Parathyroid adenoma (tissue), 2 donors: Measurements from ENCODE around the gene PRKCSH.

Experiments
- H2AFZ ChIP-seq: fragments of 300-600 bp; sonication (generic); one replicate; pipeline ENCODE4 v1.7.0; 2017; ENCODE audit warnings: antibody characterized with exemption, mild to moderate bottlenecking
- H3K27ac ChIP-seq: fragments of 300-600 bp; sonication (generic); one replicate; pipeline ENCODE4 v1.7.0; 2017
- H3K27me3 ChIP-seq: fragments of 300-600 bp; sonication (generic); one replicate; pipeline ENCODE4 v1.7.0; 2017; ENCODE audit warnings: low read length; ENCODE audit not compliant: control insufficient read depth, insufficient read depth
- H3K36me3 ChIP-seq: fragments of 300-600 bp; sonication (generic); one replicate; pipeline ENCODE4 v1.7.0; 2017; ENCODE audit warnings: low read length; ENCODE audit not compliant: control insufficient read depth, insufficient read depth
- H3K4me1 ChIP-seq: fragments of 300-600 bp; sonication (generic); one replicate; pipeline ENCODE4 v1.7.0; 2017; ENCODE audit warnings: control low read depth
- H3K4me2 ChIP-seq: fragments of 300-600 bp; sonication (generic); one replicate; pipeline ENCODE4 v1.7.0; 2017; ENCODE audit warnings: low read length
- H3K4me3 ChIP-seq: fragments of 300-600 bp; sonication (generic); one replicate; pipeline ENCODE4 v1.7.0; 2017; ENCODE audit warnings: low read depth, low read length
- H3K79me2 ChIP-seq: fragments of 300-600 bp; sonication (generic); one replicate; pipeline ENCODE4 v1.7.0; 2017; ENCODE audit warnings: control low read depth
- H3K9ac ChIP-seq: fragments of 300-600 bp; sonication (generic); one replicate; pipeline ENCODE4 v1.7.0; 2017; ENCODE audit warnings: mild to moderate bottlenecking
- H3K9me3 ChIP-seq: fragments of 300-600 bp; sonication (generic); one replicate; pipeline ENCODE4 v1.7.0; 2017; ENCODE audit warnings: low read length; ENCODE audit not compliant: control insufficient read depth
- CTCF ChIP-seq: fragments of 300-600 bp; sonication (generic); IDR thresholded peaks from one replicate; pipeline ENCODE4 v1.7.0; 2017; ENCODE audit warnings: antibody characterized with exemption, mild to moderate bottlenecking
- donor health status: primary hyperparathyroidism.

The PRKCSH gene

GRCh38 chr19:11485245-11485837 is 49.9 kb downstream of the PRKCSH start:
- H3K27me3 ChIP-seq = no peaks in the 10 kb centered on the region
- H3K4me3 ChIP-seq = no peak overlapping the region
- H3K9ac ChIP-seq = no peak overlapping the region
- no peaks in the 10 kb centered on the region for H3K36me3 ChIP-seq
- peaks cover 3% of the 10 kb centered on the region for H3K4me1 ChIP-seq
- H3K4me2 ChIP-seq = no peak overlapping the region
- H3K27ac ChIP-seq = no peak overlapping the region
- H3K79me2 ChIP-seq = no peaks in the 10 kb centered on the region
- H2AFZ ChIP-seq = no peak overlapping the region
- TF ChIP-seq CTCF = no peak
- no peaks in the 10 kb centered on the region for H3K9me3 ChIP-seq

GRCh38 chr19:11486661-11487503 is 51.4 kb downstream of the PRKCSH start:
- peaks cover 3% of the 10 kb centered on the region for H3K4me1 ChIP-seq
- no peak overlapping the region for H3K4me2 ChIP-seq
- H3K27ac ChIP-seq = no peak overlapping the region
- no peaks in the 10 kb centered on the region for H3K36me3 ChIP-seq
- H2AFZ ChIP-seq = no peak overlapping the region
- no peak overlapping the region for H3K4me3 ChIP-seq
- H3K27me3 ChIP-seq = no peaks in the 10 kb centered on the region
- TF ChIP-seq CTCF = no peak
- no peaks in the 10 kb centered on the region for H3K79me2 ChIP-seq
- H3K9ac ChIP-seq = no peak overlapping the region
- H3K9me3 ChIP-seq = no peaks in the 10 kb centered on the region

- Histone ChIP-seq H3K4me3 (no peak overlapping the region), H3K9me3 (no peaks in the 10 kb centered on the region), H2AFZ (no peak overlapping the region), H3K27ac (no peak overlapping the region), H3K4me1 (no peaks in the 10 kb centered on the region), H3K27me3 (no peaks in the 10 kb centered on the region), H3K79me2 (no peaks in the 10 kb centered on the region), H3K4me2 (no peak overlapping the region), H3K36me3 (no peaks in the 10 kb centered on the region), H3K9ac (no peak overlapping the region)
- no peak for TF ChIP-seq CTCF
Observed at GRCh38 chr19:11489378-11489777, 53.9 kb downstream of the PRKCSH start.

- no peak overlapping the region for H3K4me3 ChIP-seq
- no peaks in the 10 kb centered on the region for H3K36me3 ChIP-seq
Observed at GRCh38 chr19:11494634-11495285, 59.3 kb downstream of the PRKCSH start.

More at GRCh38 chr19:11494634-11495285, 59.3 kb downstream of the PRKCSH start:
- no peaks in the 10 kb centered on the region for H3K9me3 ChIP-seq
- TF ChIP-seq CTCF = no peak
- no peaks in the 10 kb centered on the region for H3K79me2 ChIP-seq
- no peak overlapping the region for H2AFZ ChIP-seq
- no peaks in the 10 kb centered on the region for H3K27me3 ChIP-seq
- H3K27ac ChIP-seq = no peak overlapping the region
- no peak overlapping the region for H3K9ac ChIP-seq
- no peaks in the 10 kb centered on the region for H3K4me1 ChIP-seq
- no peak overlapping the region for H3K4me2 ChIP-seq
